ENCODE data around the gene PCDHA6.
"Not testable (repeated sequence)": the region's sequence is repeated elsewhere in the genome, so short reads cannot be mapped to it uniquely, and the experiment has no call there.

The PCDHA6 gene, protein sequence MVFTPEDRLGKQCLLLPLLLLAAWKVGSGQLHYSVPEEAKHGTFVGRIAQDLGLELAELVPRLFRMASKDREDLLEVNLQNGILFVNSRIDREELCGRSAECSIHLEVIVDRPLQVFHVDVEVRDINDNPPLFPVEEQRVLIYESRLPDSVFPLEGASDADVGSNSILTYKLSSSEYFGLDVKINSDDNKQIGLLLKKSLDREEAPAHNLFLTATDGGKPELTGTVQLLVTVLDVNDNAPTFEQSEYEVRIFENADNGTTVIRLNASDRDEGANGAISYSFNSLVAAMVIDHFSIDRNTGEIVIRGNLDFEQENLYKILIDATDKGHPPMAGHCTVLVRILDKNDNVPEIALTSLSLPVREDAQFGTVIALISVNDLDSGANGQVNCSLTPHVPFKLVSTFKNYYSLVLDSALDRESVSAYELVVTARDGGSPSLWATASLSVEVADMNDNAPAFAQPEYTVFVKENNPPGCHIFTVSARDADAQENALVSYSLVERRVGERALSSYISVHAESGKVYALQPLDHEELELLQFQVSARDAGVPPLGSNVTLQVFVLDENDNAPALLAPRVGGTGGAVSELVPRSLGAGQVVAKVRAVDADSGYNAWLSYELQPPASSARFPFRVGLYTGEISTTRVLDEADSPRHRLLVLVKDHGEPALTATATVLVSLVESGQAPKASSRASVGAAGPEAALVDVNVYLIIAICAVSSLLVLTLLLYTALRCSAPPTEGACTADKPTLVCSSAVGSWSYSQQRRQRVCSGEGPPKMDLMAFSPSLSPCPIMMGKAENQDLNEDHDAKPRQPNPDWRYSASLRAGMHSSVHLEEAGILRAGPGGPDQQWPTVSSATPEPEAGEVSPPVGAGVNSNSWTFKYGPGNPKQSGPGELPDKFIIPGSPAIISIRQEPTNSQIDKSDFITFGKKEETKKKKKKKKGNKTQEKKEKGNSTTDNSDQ

GRCh38 chr5:140827704-140828361 lies at the start of gene PCDHA6:
Gene PCDHA6, plus strand, starts transcription at chr5:140827960. Its CDS starts 132 bp downstream, at chr5:140828092.
- DNase-seq (ENCODE audit: low read depth), result no peak

- DNase-seq (ENCODE audit: low read depth), result no peak
These were observed 47.2 kb upstream of the PCDHA6 start for GRCh38 chr5:140780512-140780911.

DNA sequence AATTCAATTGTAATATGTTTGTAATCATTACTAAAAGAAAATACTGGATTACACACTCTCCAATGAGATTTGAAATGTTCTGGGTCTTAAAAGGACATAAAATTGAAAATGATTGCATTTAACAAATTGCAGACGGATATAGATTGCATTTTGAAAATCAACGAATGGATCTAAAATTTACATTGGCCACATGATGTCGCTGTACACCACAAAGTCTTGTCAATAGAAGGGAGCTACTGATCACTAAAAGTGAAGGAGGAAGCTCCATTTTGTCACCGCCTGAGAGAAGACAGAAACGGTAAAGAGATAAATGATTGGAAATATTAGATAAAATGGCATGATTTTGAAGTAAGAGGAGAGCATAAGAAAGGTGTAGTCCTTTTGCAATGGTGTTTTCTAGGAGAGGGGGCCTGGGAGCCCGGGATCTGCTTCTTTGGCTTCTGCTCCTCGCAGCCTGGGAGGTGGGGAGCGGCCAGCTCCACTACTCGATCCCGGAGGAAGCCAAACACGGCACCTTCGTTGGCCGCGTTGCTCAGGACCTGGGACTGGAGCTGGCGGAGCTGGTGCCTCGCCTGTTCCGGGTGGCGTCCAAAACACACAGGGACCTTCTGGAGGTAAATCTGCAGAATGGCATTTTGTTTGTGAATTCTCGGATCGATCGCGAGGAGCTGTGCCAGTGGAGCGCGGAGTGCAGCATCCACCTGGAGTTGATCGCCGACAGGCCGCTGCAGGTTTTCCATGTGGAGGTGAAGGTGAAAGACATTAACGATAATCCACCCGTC lies 41.7 kb upstream of the PCDHA6 start, which contains the start of gene PCDHA1:
PCDHA1 (plus strand) TSS at position 236 of the 782 bp plus-strand sequence.
- no peak for DNase-seq (ENCODE audit: low read depth)

- DNase-seq (ENCODE audit: low read depth), result not testable (repeated sequence)
These were observed 40.3 kb upstream of the PCDHA6 start for GRCh38 chr5:140787422-140787821.

- DNase-seq (ENCODE audit: low read depth), result not testable (repeated sequence)
These were observed 39.8 kb upstream of the PCDHA6 start for GRCh38 chr5:140787849-140788504.

GRCh38 chr5:140791089-140791488 lies 36.7 kb upstream of the PCDHA6 start:
- no peak for DNase-seq (ENCODE audit: low read depth)

DNA sequence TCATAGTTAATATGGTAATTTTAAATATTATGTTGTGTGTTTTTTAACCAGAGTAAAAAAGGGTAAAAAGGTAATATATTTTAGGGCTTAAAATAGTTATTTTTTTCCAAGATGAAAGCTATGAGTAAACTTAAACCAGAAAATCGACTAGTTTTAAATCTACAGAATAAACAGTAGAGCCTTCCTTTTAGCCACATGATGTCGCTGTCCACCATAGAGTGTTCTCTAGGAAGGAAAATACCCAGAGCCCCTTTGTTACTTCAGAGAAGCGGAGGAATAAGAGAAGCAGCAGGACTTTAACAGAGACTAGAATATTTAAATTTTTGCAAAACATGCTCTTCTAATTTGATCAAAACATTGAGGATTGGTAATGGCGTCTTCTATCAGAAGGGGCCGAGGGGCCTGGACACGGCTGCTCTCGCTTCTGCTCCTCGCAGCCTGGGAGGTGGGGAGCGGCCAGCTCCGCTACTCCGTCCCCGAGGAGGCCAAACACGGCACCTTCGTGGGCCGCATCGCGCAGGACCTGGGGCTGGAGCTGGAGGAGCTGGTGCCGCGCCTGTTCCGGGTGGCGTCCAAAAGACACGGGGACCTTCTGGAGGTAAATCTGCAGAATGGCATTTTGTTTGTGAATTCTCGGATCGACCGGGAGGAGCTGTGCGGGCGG lies 33.0 kb upstream of the PCDHA6 start, which contains the start of gene PCDHA2:
PCDHA2 (plus strand) TSS at position 258 of the 664 bp plus-strand sequence.
- no peak for DNase-seq (ENCODE audit: low read depth)

GRCh38 chr5:140795259-140795641 lies 32.5 kb upstream of the PCDHA6 start:
- no peak for DNase-seq (ENCODE audit: low read depth)

DNA sequence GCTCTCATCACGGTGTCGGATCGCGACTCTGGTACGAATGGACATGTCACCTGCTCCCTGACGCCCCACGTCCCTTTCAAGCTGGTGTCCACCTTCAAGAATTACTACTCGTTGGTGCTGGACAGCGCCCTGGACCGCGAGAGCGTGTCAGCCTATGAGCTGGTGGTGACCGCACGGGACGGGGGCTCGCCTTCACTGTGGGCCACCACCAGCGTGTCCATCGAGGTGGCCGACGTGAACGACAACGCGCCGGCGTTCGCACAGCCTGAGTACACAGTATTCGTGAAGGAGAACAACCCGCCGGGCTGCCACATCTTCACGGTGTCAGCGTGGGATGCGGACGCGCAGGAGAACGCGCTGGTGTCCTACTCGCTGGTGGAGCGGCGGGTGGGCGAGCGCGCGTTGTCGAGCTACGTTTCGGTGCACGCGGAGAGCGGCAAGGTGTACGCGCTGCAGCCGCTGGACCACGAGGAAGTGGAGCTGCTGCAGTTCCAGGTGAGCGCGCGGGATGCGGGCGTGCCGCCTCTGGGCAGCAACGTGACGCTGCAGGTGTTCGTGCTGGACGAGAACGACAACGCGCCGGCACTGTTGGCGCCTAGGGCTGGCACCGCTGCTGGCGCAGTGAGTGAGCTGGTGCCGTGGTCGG lies 31.6 kb upstream of the PCDHA6 start:
- not testable (repeated sequence) for DNase-seq (ENCODE audit: low read depth)

GRCh38 chr5:140796718-140797095 lies 31.1 kb upstream of the PCDHA6 start:
- DNase-seq (ENCODE audit: low read depth), result no peak

DNA sequence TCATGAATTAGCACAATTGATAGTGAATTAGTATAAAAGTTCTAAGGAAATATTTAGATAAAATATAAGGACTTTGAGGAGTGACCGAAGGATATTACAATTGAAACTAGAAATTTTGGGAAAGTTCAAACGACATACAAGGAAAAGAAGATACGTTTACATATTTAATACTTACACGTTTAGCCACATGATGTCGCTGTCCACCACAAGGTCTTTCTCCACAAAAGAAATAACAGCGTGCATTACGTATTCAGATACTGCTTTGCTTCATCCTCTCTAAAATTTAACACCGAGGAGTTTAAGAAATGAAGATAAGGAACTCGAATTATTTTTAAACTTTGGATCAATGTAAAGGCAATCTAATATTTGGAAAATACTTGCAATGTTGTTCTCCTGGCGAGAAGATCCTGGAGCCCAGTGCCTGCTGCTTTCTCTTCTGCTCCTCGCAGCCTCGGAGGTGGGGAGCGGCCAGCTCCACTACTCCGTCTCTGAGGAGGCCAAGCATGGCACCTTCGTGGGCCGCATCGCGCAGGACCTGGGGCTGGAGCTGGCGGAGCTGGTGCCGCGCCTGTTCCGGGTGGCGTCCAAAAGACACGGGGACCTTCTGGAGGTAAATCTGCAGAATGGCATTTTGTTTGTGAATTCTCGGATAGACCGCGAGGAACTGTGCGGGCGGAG lies 26.8 kb upstream of the PCDHA6 start, which contains the start of gene PCDHA3:
PCDHA3 (plus strand) TSS at position 242 of the 678 bp plus-strand sequence.
- no peak for DNase-seq (ENCODE audit: low read depth)

DNA sequence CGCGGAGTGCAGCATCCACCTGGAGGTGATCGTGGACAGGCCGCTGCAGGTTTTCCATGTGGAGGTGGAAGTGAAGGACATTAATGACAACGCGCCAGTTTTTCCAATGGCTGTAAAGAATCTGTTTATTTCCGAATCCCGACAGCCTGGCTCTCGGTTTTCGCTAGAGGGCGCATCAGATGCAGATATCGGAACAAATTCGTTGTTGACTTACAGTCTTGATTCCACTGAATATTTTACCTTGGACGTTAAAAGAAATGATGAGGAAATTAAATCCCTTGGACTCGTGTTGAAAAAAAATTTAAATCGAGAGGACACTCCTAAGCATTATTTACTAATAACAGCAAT lies 26.3 kb upstream of the PCDHA6 start:
- DNase-seq (ENCODE audit: low read depth), result no peak

DNA sequence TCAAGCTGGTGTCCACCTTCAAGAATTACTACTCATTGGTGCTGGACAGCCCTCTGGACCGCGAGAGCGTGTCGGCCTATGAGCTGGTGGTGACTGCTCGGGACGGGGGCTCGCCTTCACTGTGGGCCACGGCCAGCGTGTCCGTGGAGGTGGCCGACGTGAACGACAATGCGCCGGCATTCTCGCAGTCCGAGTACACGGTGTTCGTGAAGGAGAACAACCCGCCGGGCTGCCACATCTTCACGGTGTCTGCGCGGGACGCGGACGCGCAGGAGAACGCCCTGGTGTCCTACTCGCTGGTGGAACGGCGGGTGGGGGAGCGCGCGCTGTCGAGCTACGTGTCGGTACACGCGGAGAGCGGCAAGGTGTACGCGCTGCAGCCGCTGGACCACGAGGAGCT lies 25.4 kb upstream of the PCDHA6 start:
- DNase-seq (ENCODE audit: low read depth), result not testable (repeated sequence)

GRCh38 chr5:140802781-140803271 lies 24.9 kb upstream of the PCDHA6 start:
- DNase-seq (ENCODE audit: low read depth), result no peak

- peak; percentile 10 for DNase-seq (ENCODE audit: low read depth)
These were observed 20.7 kb upstream of the PCDHA6 start, which contains the start of gene PCDHA4 for GRCh38 chr5:140806834-140807775. Gene PCDHA4, plus strand, starts transcription at chr5:140807068.

- DNase-seq (ENCODE audit: low read depth), result not testable (repeated sequence)
These were observed 19.4 kb upstream of the PCDHA6 start for GRCh38 chr5:140808241-140808888.

GRCh38 chr5:140808889-140809291 lies 18.9 kb upstream of the PCDHA6 start:
- no peak for DNase-seq (ENCODE audit: low read depth)
